HL-60 (cell line): ENCODE results near the gene IL13.

Source experiments
- DNase-seq, 2 experiments: peaks; one replicate each; pipeline ENCODE4 v3.0.0-alpha.2; 2010 to 2020; ENCODE audit warnings: low read depth in 1 of 2, low spot score in 1 of 2
- H3K27ac ChIP-seq: fragments of 250-450 bp; sonication (Bioruptor Pico); replicated peaks from 2 replicates; pipeline ENCODE4 v1.5.1; 2020; ENCODE audit warnings: mild to moderate bottlenecking, moderate library complexity
- H3K27me3 ChIP-seq: fragments of 250-450 bp; sonication (Bioruptor Pico); 2 replicates; pipeline ENCODE4 v1.5.1; 2021; ENCODE audit warnings: mild to moderate bottlenecking, moderate library complexity; ENCODE audit not compliant: insufficient read depth, poor library complexity, severe bottlenecking
- H3K4me3 ChIP-seq: replicated peaks from 2 replicates; pipeline ENCODE4 v1.5.1; 2011; ENCODE audit warnings: mild to moderate bottlenecking, control low read depth, low read length; ENCODE audit not compliant: insufficient read depth
- GABPA ChIP-seq: IDR thresholded peaks from 2 replicates; pipeline ENCODE4 v1.6.1; 2012; ENCODE audit warnings: low read depth
- POLR2AphosphoS5 ChIP-seq: IDR thresholded peaks from 2 replicates; pipeline ENCODE4 v1.6.1; 2012; ENCODE audit warnings: low read depth
- SPI1 ChIP-seq: IDR thresholded peaks from 2 replicates; pipeline ENCODE4 v1.6.1; 2012; ENCODE audit warnings: low read depth, mild to moderate bottlenecking, borderline replicate concordance
- TF ChIP-seq, protein P1 (sequence below): IDR thresholded peaks from one replicate; pipeline ENCODE4 v1.5.1; 2011; ENCODE audit warnings: low read length, control low read depth, inconsistent platforms; ENCODE audit not compliant: insufficient read depth
- TF ChIP-seq, protein P2 (sequence below): IDR thresholded peaks from 2 replicates; pipeline ENCODE4 v1.6.1; 2012; ENCODE audit warnings: low read depth; ENCODE audit not compliant: insufficient replicate concordance

The IL13 gene

DNA sequence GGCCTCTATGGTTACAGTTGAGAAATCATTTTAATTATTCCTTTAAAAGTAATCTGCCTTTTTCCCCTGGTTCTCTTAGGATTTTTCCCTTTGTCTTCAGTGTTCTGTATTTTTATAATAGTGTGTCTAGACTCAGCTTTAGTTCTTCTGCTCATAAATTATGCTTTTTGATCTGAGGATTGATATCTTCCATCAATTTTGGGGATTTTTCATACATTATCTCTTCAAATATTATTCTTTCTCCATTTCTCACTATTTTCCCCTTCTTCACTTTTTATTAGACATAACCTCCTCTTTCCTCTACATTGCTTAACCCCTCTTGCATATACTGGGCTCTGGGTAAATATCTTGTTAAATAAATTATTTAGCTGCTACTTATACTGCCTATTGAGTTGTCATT is 36.3 kb upstream of the IL13 start:
- Histone ChIP-seq H3K27me3 (no peaks in the 10 kb centered on the region), H3K27ac (no peak overlapping the region), H3K4me3 (no peak overlapping the region)
- TF ChIP-seq, protein P1, sequence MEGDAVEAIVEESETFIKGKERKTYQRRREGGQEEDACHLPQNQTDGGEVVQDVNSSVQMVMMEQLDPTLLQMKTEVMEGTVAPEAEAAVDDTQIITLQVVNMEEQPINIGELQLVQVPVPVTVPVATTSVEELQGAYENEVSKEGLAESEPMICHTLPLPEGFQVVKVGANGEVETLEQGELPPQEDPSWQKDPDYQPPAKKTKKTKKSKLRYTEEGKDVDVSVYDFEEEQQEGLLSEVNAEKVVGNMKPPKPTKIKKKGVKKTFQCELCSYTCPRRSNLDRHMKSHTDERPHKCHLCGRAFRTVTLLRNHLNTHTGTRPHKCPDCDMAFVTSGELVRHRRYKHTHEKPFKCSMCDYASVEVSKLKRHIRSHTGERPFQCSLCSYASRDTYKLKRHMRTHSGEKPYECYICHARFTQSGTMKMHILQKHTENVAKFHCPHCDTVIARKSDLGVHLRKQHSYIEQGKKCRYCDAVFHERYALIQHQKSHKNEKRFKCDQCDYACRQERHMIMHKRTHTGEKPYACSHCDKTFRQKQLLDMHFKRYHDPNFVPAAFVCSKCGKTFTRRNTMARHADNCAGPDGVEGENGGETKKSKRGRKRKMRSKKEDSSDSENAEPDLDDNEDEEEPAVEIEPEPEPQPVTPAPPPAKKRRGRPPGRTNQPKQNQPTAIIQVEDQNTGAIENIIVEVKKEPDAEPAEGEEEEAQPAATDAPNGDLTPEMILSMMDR: no peak
- no peak for TF ChIP-seq SPI1
- TF ChIP-seq, protein P2, sequence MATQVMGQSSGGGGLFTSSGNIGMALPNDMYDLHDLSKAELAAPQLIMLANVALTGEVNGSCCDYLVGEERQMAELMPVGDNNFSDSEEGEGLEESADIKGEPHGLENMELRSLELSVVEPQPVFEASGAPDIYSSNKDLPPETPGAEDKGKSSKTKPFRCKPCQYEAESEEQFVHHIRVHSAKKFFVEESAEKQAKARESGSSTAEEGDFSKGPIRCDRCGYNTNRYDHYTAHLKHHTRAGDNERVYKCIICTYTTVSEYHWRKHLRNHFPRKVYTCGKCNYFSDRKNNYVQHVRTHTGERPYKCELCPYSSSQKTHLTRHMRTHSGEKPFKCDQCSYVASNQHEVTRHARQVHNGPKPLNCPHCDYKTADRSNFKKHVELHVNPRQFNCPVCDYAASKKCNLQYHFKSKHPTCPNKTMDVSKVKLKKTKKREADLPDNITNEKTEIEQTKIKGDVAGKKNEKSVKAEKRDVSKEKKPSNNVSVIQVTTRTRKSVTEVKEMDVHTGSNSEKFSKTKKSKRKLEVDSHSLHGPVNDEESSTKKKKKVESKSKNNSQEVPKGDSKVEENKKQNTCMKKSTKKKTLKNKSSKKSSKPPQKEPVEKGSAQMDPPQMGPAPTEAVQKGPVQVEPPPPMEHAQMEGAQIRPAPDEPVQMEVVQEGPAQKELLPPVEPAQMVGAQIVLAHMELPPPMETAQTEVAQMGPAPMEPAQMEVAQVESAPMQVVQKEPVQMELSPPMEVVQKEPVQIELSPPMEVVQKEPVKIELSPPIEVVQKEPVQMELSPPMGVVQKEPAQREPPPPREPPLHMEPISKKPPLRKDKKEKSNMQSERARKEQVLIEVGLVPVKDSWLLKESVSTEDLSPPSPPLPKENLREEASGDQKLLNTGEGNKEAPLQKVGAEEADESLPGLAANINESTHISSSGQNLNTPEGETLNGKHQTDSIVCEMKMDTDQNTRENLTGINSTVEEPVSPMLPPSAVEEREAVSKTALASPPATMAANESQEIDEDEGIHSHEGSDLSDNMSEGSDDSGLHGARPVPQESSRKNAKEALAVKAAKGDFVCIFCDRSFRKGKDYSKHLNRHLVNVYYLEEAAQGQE: no peak
- TF ChIP-seq GABPA: no peak
- no peak for TF ChIP-seq POLR2AphosphoS5
- DNase-seq: no peak

DNA sequence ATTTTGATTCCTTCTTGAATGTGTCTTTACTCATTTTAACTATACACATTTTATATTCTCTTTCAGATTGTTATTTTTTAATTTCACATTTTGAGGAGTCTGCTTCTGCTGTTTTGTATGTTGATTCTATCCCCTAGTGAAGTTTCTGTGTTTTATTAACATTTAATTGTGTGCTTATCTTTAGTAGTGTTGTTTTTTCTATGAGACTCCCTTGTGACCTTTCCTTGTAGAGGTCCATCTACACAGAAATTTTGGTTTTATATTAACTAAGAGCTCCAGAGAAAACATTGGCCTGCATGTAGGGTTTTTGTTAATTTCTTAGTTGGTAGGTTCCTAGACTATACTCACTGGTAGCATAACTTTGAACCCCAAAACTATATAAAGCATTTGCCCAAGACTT is 35.4 kb upstream of the IL13 start:
- DNase-seq: no peak
- H3K27ac ChIP-seq: no peak overlapping the region
- H3K4me3 ChIP-seq: no peak overlapping the region
- no peaks in the 10 kb centered on the region for H3K27me3 ChIP-seq
- TF ChIP-seq GABPA (no peak), SPI1 (no peak), POLR2AphosphoS5 (no peak)
- TF ChIP-seq, protein P1: no peak
- TF ChIP-seq, protein P2: no peak

DNA sequence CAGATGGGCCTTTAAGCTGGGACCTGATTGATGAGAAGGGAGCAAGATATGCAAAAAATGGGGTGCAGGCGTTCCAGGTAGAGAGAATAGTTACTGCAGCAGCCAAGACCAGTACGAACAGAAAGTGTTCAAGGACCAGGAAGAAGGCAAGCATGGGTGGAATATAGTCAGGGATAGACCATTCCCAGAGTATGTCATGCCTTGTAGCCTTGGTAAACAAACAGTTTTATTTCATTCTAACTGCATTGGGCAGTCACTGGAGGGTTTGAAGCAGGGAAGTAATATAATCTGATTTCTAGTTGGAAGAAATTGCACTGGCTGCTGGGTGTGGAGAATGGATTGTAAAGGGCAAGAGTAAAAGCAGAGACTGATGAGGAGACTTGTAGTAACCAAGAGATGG is 30.5 kb upstream of the IL13 start:
- no peak overlapping the region for H3K4me3 ChIP-seq
- no peak for DNase-seq
- TF ChIP-seq SPI1 (no peak), GABPA (no peak), POLR2AphosphoS5 (no peak)
- TF ChIP-seq, protein P1: no peak
- TF ChIP-seq, protein P2: no peak
- no peak overlapping the region for H3K27ac ChIP-seq
- H3K27me3 ChIP-seq: no peaks in the 10 kb centered on the region
